Muscle layer of duodenum (tissue), 2 donors: ENCODE measurements around the gene CIPC.

Experiments
- H3K27ac ChIP-seq: one replicate; pipeline ENCODE4 v1.7.0; 2013; ENCODE audit warnings: mild to moderate bottlenecking, low read length
- H3K27me3 ChIP-seq: one replicate; pipeline ENCODE4 v1.7.0; 2013; ENCODE audit warnings: low read depth, mild to moderate bottlenecking, control low read depth, low read length
- H3K36me3 ChIP-seq, 2 donors: one replicate each; pipeline ENCODE4 v1.7.0; 2013; ENCODE audit warnings: low read length in 2 of 2, control low read depth in 1 of 2, mild to moderate bottlenecking in 1 of 2; ENCODE audit not compliant: insufficient read depth in 2 of 2, control insufficient read depth in 1 of 2
- H3K4me1 ChIP-seq, 2 donors: one replicate each; pipeline ENCODE4 v1.7.0; 2013; ENCODE audit warnings: low read length in 2 of 2, mild to moderate bottlenecking in 2 of 2, control low read depth in 1 of 2, moderate library complexity in 1 of 2; ENCODE audit not compliant: insufficient read depth in 2 of 2, control insufficient read depth in 1 of 2
- H3K4me3 ChIP-seq, 2 donors: one replicate each; pipeline ENCODE4 v1.7.0; 2013; ENCODE audit warnings: low read length in 2 of 2, low read depth in 1 of 2, mild to moderate bottlenecking in 1 of 2
- H3K9me3 ChIP-seq, 2 donors: one replicate each; pipeline ENCODE4 v1.7.0; 2013; ENCODE audit warnings: low read length in 2 of 2, control low read depth in 1 of 2, mild to moderate bottlenecking in 1 of 2; ENCODE audit not compliant: control insufficient read depth in 1 of 2
- donor health status: healthy.

CIPC gene

DNA sequence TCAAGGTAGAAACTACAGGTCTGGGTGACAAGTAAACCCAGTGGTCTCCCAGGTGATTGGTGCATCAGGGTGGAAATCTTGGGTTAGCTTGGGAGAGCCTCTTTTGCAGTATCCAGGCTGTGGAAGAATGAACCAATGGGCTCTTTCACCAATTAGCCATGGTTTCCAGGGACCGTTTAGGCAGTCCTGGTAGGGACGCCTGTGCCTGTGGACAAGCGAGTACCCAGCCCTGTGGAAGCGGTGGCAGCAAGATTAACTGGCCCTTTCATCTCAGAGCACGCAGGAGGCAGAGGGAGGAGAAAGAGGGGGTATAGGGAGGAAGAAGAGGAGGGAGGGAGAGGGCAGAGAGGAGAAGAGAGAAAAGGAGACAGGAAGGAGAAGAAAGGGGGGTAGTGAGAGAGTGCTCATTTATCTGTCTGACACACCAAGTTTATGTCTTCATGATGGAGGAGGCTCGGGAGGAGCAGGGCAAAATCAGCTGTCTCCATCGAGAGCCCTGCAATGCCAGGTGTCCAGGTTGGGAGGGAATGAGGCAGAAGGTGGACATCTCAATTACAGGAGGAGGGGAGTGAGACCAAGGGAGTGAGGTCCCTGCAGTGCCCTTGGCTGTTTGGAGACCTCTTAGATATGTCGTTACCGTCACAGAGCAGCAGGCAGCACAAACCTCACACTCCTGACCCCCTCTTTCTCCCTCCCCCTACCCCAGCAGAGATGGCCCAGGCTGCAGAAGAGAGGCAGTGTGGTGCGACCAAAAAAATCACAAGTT is 48.1 kb downstream of the CIPC start:
- Histone ChIP-seq H3K27ac (no peak overlapping the region), H3K36me3 (no peaks in the 10 kb centered on the region), H3K27me3 (peaks cover 39% of the 10 kb centered on the region), H3K4me3 (no peak overlapping the region), H3K4me1 (peaks cover 0 to 7% of the 10 kb centered on the region in 2 donors), H3K9me3 (no peaks in the 10 kb centered on the region)

- H3K36me3 ChIP-seq = no peaks in the 10 kb centered on the region
- H3K4me1 ChIP-seq = no peaks in the 10 kb centered on the region
- H3K27me3 ChIP-seq = peaks cover 22% of the 10 kb centered on the region
- no peaks in the 10 kb centered on the region for H3K9me3 ChIP-seq
- no peak overlapping the region for H3K27ac ChIP-seq
- H3K4me3 ChIP-seq = no peak overlapping the region
Measured at GRCh38 chr14:77148510-77149231, 50.6 kb downstream of the CIPC start.

- no peaks in the 10 kb centered on the region for H3K9me3 ChIP-seq
- H3K4me1 ChIP-seq = no peaks in the 10 kb centered on the region
- no peak overlapping the region for H3K27ac ChIP-seq
- H3K4me3 ChIP-seq = no peak overlapping the region
- peaks cover 19% of the 10 kb centered on the region for H3K27me3 ChIP-seq
- H3K36me3 ChIP-seq = no peaks in the 10 kb centered on the region
Measured at GRCh38 chr14:77151245-77151644, 53.2 kb downstream of the CIPC start.

DNA sequence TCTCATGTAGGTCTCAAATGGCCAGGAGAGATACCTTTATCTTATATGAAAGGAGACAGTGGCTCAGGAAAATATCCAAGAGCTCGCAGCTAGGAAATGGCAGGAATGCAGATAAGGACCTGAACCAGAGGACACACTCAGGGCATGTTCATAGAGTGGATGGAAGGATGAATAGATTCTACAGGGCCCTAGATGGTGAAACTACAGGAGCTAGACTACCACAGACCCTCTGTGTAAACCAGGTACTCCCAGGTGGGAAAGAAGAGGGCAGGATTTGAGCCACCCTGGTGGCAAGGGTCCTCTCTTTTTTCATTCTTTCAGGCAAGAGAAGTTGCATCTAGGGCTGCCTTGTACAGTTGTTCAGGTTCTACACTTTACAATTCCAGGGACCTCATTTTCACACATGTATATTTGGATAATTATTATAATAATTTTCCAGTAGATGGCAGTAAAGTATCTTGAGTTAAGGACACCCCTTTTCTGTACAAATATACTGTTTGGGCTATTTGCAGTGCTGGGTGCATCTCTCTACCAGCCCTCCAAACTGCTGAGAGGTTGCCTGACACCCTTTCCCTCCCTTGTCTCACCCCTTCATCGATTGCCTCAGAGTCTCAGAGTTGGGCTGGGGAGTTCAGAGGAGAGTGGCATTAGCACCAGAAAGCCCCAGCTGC is 54.0 kb downstream of the CIPC start:
- Histone ChIP-seq H3K4me3 (no peak overlapping the region), H3K27ac (no peak overlapping the region), H3K4me1 (no peaks in the 10 kb centered on the region), H3K27me3 (peaks cover 11% of the 10 kb centered on the region), H3K36me3 (no peaks in the 10 kb centered on the region), H3K9me3 (no peaks in the 10 kb centered on the region)

- H3K27me3 ChIP-seq = peaks cover 7% of the 10 kb centered on the region
- H3K4me3 ChIP-seq = no peak overlapping the region
- H3K27ac ChIP-seq = no peak overlapping the region
- no peaks in the 10 kb centered on the region for H3K36me3 ChIP-seq
- H3K9me3 ChIP-seq = no peaks in the 10 kb centered on the region
- H3K4me1 ChIP-seq = peaks cover 0 to 10% of the 10 kb centered on the region in 2 donors
Measured at GRCh38 chr14:77153802-77154201, 55.7 kb downstream of the CIPC start.

DNA sequence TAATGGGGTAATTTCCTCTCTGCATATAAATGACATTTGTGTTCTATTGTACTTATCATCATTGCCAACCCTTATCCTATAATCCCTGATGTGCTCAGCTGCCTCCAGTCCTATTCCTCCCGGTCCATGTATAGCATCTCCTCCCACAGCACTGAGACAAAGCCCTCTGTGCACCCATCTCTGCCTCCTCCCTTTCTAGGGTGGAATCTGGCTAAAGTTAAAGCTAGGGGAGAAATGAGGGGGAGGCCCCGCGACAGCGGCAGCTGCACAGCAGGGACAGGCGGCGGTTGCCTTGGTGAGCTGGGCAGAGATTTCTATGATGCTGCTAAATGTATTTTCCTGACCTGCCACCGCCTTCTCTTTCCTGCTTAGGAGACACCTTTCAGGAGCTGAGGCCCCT is 56.4 kb downstream of the CIPC start:
- Histone ChIP-seq H3K4me3 (no peak overlapping the region), H3K27ac (no peak overlapping the region), H3K4me1 (peaks cover 0 to 12% of the 10 kb centered on the region in 2 donors), H3K9me3 (no peaks in the 10 kb centered on the region), H3K36me3 (no peaks in the 10 kb centered on the region), H3K27me3 (peaks cover 7% of the 10 kb centered on the region)

DNA sequence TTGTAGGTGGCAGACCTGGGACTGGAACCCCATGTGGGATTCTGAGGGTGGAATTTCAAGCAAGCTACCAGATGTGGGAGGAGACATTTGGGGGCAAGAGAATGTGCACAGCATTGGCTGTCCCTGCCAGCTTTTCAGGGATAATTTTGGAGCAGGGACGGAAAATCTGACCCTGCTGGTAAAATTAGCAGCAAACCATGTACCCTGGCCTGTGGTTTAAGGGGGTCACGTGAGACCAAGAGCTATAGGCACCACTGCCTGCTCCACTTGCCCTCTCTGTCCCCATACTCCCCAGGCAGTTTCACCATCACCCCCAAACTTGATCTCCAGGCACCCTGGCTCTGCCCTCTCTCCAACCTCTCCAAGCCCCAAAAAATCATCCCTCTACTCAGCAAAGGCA is 57.0 kb downstream of the CIPC start:
- H3K9me3 ChIP-seq = no peaks in the 10 kb centered on the region
- peaks cover 0 to 12% of the 10 kb centered on the region in 2 donors for H3K4me1 ChIP-seq
- H3K36me3 ChIP-seq = no peaks in the 10 kb centered on the region
- no peak overlapping the region for H3K27ac ChIP-seq
- H3K27me3 ChIP-seq = peaks cover 7% of the 10 kb centered on the region
- H3K4me3 ChIP-seq = no peak overlapping the region

GRCh38 chr14:77157740-77158139 is 59.7 kb downstream of the CIPC start:
- Histone ChIP-seq H3K9me3 (no peaks in the 10 kb centered on the region), H3K36me3 (no peaks in the 10 kb centered on the region), H3K4me3 (peak overlapping the region in 1 of 2 donors; percentile 22), H3K4me1 (peaks cover 0 to 12% of the 10 kb centered on the region in 2 donors), H3K27ac (no peak overlapping the region), H3K27me3 (peaks cover 5% of the 10 kb centered on the region)

- Histone ChIP-seq H3K4me1 (peaks cover 0 to 12% of the 10 kb centered on the region in 2 donors), H3K9me3 (no peaks in the 10 kb centered on the region), H3K27me3 (peaks cover 5% of the 10 kb centered on the region), H3K27ac (no peak overlapping the region), H3K36me3 (no peaks in the 10 kb centered on the region), H3K4me3 (peak overlapping the region in 1 of 2 donors; percentile 22)
Measured at GRCh38 chr14:77158175-77158881, 60.3 kb downstream of the CIPC start.

DNA sequence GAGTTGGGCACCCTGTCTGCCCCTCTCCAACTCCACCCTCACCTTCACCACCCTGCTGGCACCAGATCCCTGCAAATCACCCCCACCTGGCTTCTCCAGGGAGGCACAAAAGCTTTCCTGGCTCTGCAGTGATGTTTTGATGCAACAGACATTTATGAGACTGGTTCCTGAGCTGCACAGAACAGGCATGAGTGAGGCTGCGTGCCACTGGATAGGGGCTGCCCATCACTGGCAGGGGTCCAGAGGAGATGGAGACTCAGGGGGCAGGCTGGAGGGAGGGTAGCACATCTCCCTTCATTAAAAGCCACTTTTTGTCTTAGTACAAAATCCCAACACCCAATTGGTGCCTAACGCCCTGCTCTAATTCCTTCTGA is 60.8 kb downstream of the CIPC start:
- H3K27ac ChIP-seq = no peak overlapping the region
- H3K27me3 ChIP-seq = peaks cover 5% of the 10 kb centered on the region
- H3K4me1 ChIP-seq = peaks cover 0 to 12% of the 10 kb centered on the region in 2 donors
- H3K36me3 ChIP-seq = no peaks in the 10 kb centered on the region
- H3K9me3 ChIP-seq = no peaks in the 10 kb centered on the region
- no peak overlapping the region for H3K4me3 ChIP-seq

DNA sequence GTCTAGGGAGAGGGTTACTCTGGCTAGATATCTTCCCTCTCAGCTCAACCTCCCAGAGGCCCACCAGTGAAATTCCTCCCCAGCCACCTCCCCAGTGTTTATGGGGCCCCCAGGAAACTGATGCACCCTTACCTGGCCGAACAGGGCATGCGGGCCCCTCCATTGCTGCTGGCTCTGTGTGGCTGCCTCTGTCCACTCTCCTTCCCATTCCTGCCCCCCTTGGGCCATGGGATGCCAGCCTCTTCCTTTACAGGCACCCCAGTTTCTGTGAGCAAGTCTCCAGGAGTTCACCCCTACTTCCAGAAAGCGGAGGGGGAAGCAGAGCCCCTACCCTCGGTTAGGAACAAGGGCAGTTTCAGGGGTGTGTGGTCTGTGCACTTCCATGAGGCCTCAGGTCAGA is 63.0 kb downstream of the CIPC start:
- no peak overlapping the region for H3K4me3 ChIP-seq
- H3K36me3 ChIP-seq = no peaks in the 10 kb centered on the region
- H3K27me3 ChIP-seq = no peaks in the 10 kb centered on the region
- peaks cover 0 to 12% of the 10 kb centered on the region in 2 donors for H3K4me1 ChIP-seq
- H3K9me3 ChIP-seq = no peaks in the 10 kb centered on the region
- H3K27ac ChIP-seq = no peak overlapping the region
